ENCODE measurements around the gene COL5A1. TPM values are rescaled to one million over a fixed set of nuclear protein-coding genes. Genes with fewer than 3 reads are reported as not detected.

The COL5A1 gene
- total RNA-seq, 1 donor from 2014 or later = 28.9 TPM

DNA sequence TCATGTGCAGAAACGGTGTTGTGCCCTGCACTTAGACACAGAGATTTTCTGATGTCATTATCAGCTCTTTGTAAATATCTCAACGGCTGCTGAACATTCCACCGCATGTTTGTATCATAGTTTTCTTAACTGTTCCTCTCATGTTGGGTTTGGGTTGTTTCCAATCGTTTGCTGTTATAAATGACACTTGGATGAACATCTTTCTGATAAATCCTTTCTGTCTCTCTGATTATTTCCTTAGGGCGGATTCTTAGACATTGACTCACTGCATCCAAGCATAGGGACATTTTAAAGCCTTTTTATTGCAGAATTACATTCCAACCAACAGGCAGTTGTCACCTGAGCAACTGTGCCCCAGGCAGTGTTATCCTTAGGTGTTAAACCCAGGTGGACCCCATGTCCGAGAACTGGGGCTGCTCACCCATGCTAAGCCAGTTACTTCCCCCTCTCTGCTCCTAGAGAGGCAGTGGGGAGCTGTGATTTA lies 28.5 kb downstream of the COL5A1 start:
- no peak overlapping the region for H3K4me3 Mint-ChIP-seq (ENCODE audit: unreplicated experiment)
- H3K27me3 Mint-ChIP-seq (ENCODE audit: unreplicated experiment) = peaks cover 6% of the 10 kb centered on the region
- H3K27ac Mint-ChIP-seq (ENCODE audit: unreplicated experiment) = no peak overlapping the region
- peaks cover 2% of the 10 kb centered on the region for H3K9me3 Mint-ChIP-seq (ENCODE audit: unreplicated experiment)
- DNase-seq = no peak
- H3K4me1 Mint-ChIP-seq (ENCODE audit: low read depth, unreplicated experiment) = no peaks in the 10 kb centered on the region
- H3K36me3 Mint-ChIP-seq (ENCODE audit: unreplicated experiment) = peaks cover 4% of the 10 kb centered on the region
- TF ChIP-seq, protein P1, sequence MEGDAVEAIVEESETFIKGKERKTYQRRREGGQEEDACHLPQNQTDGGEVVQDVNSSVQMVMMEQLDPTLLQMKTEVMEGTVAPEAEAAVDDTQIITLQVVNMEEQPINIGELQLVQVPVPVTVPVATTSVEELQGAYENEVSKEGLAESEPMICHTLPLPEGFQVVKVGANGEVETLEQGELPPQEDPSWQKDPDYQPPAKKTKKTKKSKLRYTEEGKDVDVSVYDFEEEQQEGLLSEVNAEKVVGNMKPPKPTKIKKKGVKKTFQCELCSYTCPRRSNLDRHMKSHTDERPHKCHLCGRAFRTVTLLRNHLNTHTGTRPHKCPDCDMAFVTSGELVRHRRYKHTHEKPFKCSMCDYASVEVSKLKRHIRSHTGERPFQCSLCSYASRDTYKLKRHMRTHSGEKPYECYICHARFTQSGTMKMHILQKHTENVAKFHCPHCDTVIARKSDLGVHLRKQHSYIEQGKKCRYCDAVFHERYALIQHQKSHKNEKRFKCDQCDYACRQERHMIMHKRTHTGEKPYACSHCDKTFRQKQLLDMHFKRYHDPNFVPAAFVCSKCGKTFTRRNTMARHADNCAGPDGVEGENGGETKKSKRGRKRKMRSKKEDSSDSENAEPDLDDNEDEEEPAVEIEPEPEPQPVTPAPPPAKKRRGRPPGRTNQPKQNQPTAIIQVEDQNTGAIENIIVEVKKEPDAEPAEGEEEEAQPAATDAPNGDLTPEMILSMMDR (IDR thresholded peaks at IDR 0.05; ENCODE audit: partially characterized antibody, unreplicated experiment) = no peak

DNA sequence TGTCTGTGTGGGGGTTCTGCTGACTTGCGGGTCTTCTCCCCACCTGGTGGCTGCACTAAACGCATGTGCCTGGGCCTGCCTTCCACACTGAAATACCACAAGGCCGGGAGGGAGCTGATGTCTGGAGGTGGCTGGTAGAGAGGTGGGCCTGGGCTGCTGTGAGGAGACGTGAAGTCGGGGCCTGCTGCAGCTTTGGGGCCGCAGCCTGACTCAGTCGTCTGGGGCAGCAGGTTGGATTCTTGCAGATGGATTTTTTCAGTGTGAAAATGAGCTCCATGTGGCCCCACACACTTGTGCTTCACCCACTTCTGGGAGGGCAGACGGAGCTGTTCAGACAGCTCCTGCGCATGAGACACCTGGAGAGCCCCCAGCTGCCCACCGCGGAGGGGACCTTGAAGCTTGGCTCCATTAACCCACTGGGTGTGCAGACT lies 29.3 kb downstream of the COL5A1 start:
- Mint-ChIP-seq H3K4me3 (ENCODE audit: unreplicated experiment) (no peak overlapping the region), H3K4me1 (ENCODE audit: low read depth, unreplicated experiment) (no peaks in the 10 kb centered on the region), H3K27ac (ENCODE audit: unreplicated experiment) (no peak overlapping the region), H3K27me3 (ENCODE audit: unreplicated experiment) (peaks cover 6% of the 10 kb centered on the region), H3K9me3 (ENCODE audit: unreplicated experiment) (peaks cover 2% of the 10 kb centered on the region), H3K36me3 (ENCODE audit: unreplicated experiment) (peaks cover 4% of the 10 kb centered on the region)
- DNase-seq = no peak
- TF ChIP-seq, protein P1 (IDR thresholded peaks at IDR 0.05; ENCODE audit: partially characterized antibody, unreplicated experiment) = no peak

DNA sequence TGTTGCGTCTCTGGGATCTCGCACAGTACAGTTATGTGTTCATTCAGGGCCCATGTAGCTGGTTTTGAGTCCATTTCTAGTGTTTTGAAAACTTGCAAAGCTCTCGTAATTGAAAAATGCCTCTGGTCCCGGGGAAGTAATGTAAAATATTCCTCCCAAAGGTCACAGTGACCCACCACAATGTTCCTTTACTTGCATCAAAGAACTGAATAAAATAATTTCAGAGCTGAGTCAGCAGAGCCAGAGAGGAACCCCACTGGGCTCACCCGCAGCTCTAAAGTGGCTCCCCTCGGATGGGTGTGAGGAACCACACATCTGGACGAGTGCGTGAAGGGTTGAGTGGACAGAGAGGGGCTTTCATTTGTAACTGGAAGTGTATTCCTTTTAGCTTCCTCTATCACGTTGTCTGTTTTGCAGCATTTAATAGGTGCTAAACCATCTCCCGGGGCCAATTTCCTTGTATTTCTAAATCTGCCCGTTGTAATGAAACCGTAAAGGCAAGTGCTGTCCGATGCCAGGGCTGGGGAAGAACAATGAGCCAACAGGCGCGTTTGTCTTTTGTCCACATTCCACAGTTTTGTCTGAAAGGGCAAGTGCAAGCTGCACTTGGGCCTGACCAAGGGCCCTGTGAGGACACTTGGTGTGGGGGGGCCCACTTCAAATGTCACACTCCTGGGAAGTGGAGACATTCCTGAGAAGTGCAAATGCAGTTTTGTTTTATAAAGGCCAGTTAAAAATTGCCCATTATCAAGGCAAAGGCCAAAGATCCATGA lies 29.9 kb downstream of the COL5A1 start:
- Mint-ChIP-seq H3K4me1 (ENCODE audit: low read depth, unreplicated experiment) (no peaks in the 10 kb centered on the region), H3K4me3 (ENCODE audit: unreplicated experiment) (no peak overlapping the region), H3K36me3 (ENCODE audit: unreplicated experiment) (peaks cover 8% of the 10 kb centered on the region)

DNA sequence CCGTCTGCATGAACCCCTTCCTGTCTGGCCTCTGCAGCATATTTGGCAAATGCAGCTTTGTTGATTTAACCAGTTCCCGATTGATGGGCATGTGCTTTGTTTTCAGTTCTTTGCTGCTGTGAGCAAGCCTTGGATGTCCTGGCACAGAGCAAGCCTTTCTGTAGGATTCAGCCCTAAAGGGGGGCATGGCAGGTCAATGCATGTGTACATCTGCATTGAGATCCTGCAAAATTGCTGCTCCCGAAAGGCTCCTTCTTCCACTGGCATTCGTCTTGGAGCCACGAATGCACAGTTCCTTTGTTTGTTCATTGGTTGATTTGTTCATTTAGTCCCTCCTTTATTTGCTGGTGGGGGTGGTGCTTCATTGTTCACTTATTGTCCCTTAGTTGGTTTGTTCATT lies 34.8 kb downstream of the COL5A1 start:
- no peak overlapping the region for H3K4me3 Mint-ChIP-seq (ENCODE audit: unreplicated experiment)
- DNase-seq = no peak
- H3K27ac Mint-ChIP-seq (ENCODE audit: unreplicated experiment) = no peak overlapping the region
- peaks cover 3% of the 10 kb centered on the region for H3K27me3 Mint-ChIP-seq (ENCODE audit: unreplicated experiment)
- H3K4me1 Mint-ChIP-seq (ENCODE audit: low read depth, unreplicated experiment) = peaks cover 3% of the 10 kb centered on the region
- H3K9me3 Mint-ChIP-seq (ENCODE audit: unreplicated experiment) = peaks cover 2% of the 10 kb centered on the region
- peaks cover 11% of the 10 kb centered on the region for H3K36me3 Mint-ChIP-seq (ENCODE audit: unreplicated experiment)
- TF ChIP-seq, protein P1 (IDR thresholded peaks at IDR 0.05; ENCODE audit: partially characterized antibody, unreplicated experiment) = no peak

More for the DNA sequence above, 29.9 kb downstream of the COL5A1 start:
- peaks cover 2% of the 10 kb centered on the region for H3K9me3 Mint-ChIP-seq (ENCODE audit: unreplicated experiment)
- no peak overlapping the region for H3K27ac Mint-ChIP-seq (ENCODE audit: unreplicated experiment)
- TF ChIP-seq, protein P1 (IDR thresholded peaks at IDR 0.05; ENCODE audit: partially characterized antibody, unreplicated experiment) = no peak
- no peak for DNase-seq
- H3K27me3 Mint-ChIP-seq (ENCODE audit: unreplicated experiment) = peaks cover 5% of the 10 kb centered on the region

DNA sequence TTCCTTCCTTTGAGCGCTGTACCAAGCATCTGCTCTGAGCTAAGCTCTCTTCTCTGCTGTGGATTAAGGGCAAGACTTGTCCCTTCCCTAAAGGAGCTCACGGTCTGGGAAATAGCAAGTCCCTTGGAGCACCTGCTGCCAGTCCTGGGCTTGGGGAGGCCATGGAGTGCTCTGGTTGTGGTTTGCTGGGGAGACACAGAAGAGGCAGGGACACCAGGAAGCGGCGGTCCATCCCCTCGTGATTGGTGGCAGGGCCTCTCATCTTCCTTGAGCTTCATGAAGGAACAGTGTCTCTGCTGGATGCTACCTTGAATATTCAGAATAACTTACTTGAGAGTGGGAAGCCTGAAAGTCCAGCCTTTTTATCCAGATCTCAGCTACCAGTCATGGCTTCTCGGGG lies 35.3 kb downstream of the COL5A1 start:
- TF ChIP-seq, protein P1 (IDR thresholded peaks at IDR 0.05; ENCODE audit: partially characterized antibody, unreplicated experiment) = no peak
- Mint-ChIP-seq H3K9me3 (ENCODE audit: unreplicated experiment) (peaks cover 2% of the 10 kb centered on the region), H3K27me3 (ENCODE audit: unreplicated experiment) (peaks cover 3% of the 10 kb centered on the region), H3K4me1 (ENCODE audit: low read depth, unreplicated experiment) (peaks cover 3% of the 10 kb centered on the region), H3K4me3 (ENCODE audit: unreplicated experiment) (no peak overlapping the region), H3K36me3 (ENCODE audit: unreplicated experiment) (peaks cover 7% of the 10 kb centered on the region), H3K27ac (ENCODE audit: unreplicated experiment) (no peak overlapping the region)
- no peak for DNase-seq

Measured in glutamatergic neuron (in vitro differentiated cells).